H1 (cell line): ENCODE results near the gene CEBPE. TPM values are rescaled to one million over a fixed set of nuclear protein-coding genes. Genes with fewer than 3 reads are reported as not detected.

Experiments used
- ASH2L ChIP-seq: fragments of 200-600, 300-600 bp; sonication (generic); IDR thresholded peaks from one replicate; pipeline ENCODE4 v1.7.1; 2017; ENCODE audit warnings: low read length
- PHF8 ChIP-seq: fragments of 200-600 bp; sonication (generic); conservative IDR thresholded peaks from 2 replicates; pipeline ENCODE4 v1.7.1; 2012; ENCODE audit warnings: low read depth, mild to moderate bottlenecking, inconsistent platforms, low read length, moderate library complexity
- RNF2 ChIP-seq: fragments of 200-900, 300-1000 bp; sonication (generic); IDR thresholded peaks from 2 replicates; pipeline ENCODE4 v1.7.1; 2016; ENCODE audit warnings: borderline replicate concordance, low read depth, mild to moderate bottlenecking, antibody characterized with exemption, low read length; ENCODE audit not compliant: poor library complexity, severe bottlenecking; ENCODE audit errors: missing control alignments
- SP2 ChIP-seq: IDR thresholded peaks from 2 replicates; pipeline ENCODE4 v1.6.1; 2012; ENCODE audit warnings: mild to moderate bottlenecking, low read length, inconsistent platforms
- polyA plus RNA-seq, 7 experiments: library from polyadenylated mRNA; depleted of rRNA in 3 of 7; stranded (reverse) in 5 of 7; unstranded in 2 of 7; fragments of >200 nt in 5 of 7; fragments of 200-250 nt in 2 of 7; gene quantifications; 1 replicate in 5 of 7; 2 replicates in 1 of 7; 4 replicates in 1 of 7; pipeline versions ENCODE4 v1.2.1 to v1.2.3, GENCODE V29; 2011 to 2013; ENCODE audit warnings: missing spikeins in 2 of 7, mixed read lengths in 2 of 7
- total RNA-seq: library from RNA; stranded (reverse); fragmentation: NEBNext Ultra II Directional; extraction: Animal tissue kit (Norgen Biotek cat#: 25700); gene quantifications from 2 replicates; pipeline ENCODE4 v1.2.1, GENCODE V29; 2021

Gene CEBPE
- total and polyA plus RNA-seq, 2 of the 8 experiments (the other 6 are each of a cell fraction or from before 2014, with no cell fraction given): 0.05 TPM; not detected in 1

GRCh38 chr14:23094666-23095195 lies 24.3 kb downstream of the CEBPE start, which contains the start of gene ACIN1 (continued):
- TF ChIP-seq RNF2 (no peak), ASH2L (peak; percentile 90), SP2 (no peak), PHF8 (peak; percentile 99)
